HG03097 (cell line): ENCODE data around the gene FLT3.
"Not testable (repeated sequence)": the region's sequence is repeated elsewhere in the genome, so short reads cannot be mapped to it uniquely, and the experiment has no call there.

Source experiments
- ATAC-seq: cut with Tn5 transposase; IDR thresholded peaks from one replicate; pipeline ENCODE4 v1.9.1; 2021; ENCODE audit not compliant: unreplicated experiment, low FRiP score

FLT3 gene

GRCh38 chr13:28005016-28005415 is 95.4 kb downstream of the FLT3 start:
- ATAC-seq, result not testable (repeated sequence)

- no peak for ATAC-seq
Measured at GRCh38 chr13:28002886-28003698, 97.3 kb downstream of the FLT3 start.

GRCh38 chr13:28001837-28002473 is 98.4 kb downstream of the FLT3 start:
- ATAC-seq, result no peak

- ATAC-seq, result no peak
Measured at GRCh38 chr13:28001049-28001448, 99.3 kb downstream of the FLT3 start.

GRCh38 chr13:28000567-28000966 is 99.8 kb downstream of the FLT3 start:
- no peak for ATAC-seq

- no peak for ATAC-seq
Measured at GRCh38 chr13:27997904-27998522, 102.4 kb downstream of the FLT3 start.

GRCh38 chr13:27991881-27992280 is 108.5 kb downstream of the FLT3 start:
- ATAC-seq, result no peak

GRCh38 chr13:27988520-27988919 is 111.9 kb downstream of the FLT3 start, which contains the start of gene URAD:
TSS of gene URAD (minus strand) at chr13:27988693. CDS start at chr13:27988637, 56 bp downstream.
- ATAC-seq, result no peak

- ATAC-seq, result no peak
Measured at GRCh38 chr13:27985600-27985999, 114.8 kb downstream of the FLT3 start.

GRCh38 chr13:27982361-27982760 is 118.0 kb downstream of the FLT3 start:
- ATAC-seq, result no peak

- no peak for ATAC-seq
Measured at GRCh38 chr13:27981006-27981708, 119.2 kb downstream of the FLT3 start.

- ATAC-seq, result no peak
Measured at GRCh38 chr13:27980280-27980998, 119.9 kb downstream of the FLT3 start.

- ATAC-seq, result no peak
Measured at GRCh38 chr13:27979765-27980279, 120.6 kb downstream of the FLT3 start.

GRCh38 chr13:27979001-27979643 is 121.3 kb downstream of the FLT3 start:
- ATAC-seq, result no peak

GRCh38 chr13:27978301-27978968 is 121.9 kb downstream of the FLT3 start:
- ATAC-seq, result no peak

GRCh38 chr13:27977476-27978300 is 122.7 kb downstream of the FLT3 start:
- no peak for ATAC-seq

- no peak for ATAC-seq
Measured at GRCh38 chr13:27976362-27977091, 123.8 kb downstream of the FLT3 start.
